Stimulated activated CD8-positive, alpha-beta memory T cell treated with anti-CD3 and anti-CD28 coated beads, Interleukin-7, amount 100 ng/mL, for 24 hours (primary cell): ENCODE data around the gene P2RY8.

ENCODE experiments used
- DNase-seq: peaks from one replicate; pipeline ENCODE4 v3.0.0-alpha.2; 2020; ENCODE audit warnings: low read depth

The P2RY8 gene

GRCh38 chrX:1417921-1418771, 118.8 kb downstream of the P2RY8 start:
- no peak for DNase-seq

DNA sequence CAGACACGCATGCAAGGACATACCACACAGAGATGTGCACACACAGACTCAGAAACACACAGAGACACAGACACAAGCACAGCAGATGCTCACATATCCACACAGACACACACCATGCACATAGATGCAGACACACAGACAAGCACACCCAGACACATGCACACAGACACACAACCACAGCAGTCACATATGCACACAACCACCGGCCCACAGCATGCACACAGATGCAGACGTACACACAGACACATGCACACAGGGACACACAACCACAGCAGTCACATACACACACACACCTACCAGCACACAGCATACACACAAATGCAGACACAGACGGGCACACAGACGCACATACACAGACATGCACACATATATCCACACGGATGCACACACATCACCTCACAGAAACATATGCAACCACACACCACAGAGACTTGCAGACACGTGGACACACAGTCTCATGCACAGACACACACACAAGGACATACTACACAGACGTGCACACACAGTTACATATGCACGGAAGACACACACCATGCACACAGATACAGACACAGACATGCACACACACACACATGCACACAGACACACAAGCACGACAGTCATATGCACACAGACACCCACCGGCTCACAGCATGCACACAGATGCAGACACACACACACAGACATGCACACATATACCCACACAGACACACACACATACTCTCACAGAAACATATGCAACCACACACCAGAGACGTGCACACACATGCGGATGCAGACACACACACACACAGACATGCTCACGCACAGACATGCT, 119.8 kb downstream of the P2RY8 start:
- DNase-seq: no peak

DNA sequence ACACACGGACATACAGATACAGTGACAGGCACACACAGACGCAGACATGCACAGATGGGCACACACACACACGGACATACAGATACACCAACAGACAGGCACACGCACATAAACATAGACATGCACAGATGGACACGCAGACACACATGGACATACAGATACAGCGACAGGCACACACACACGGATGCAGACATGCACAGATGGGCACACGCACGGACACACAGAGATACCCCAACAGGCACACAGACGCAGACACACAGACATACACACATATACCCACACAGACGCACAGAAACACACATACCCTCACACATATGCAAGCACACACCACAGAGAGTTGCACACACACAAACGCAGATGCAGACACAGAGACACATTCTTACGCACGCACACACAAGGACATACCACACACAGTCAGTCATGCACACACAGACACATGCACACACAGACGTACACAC, 120.6 kb downstream of the P2RY8 start:
- no peak for DNase-seq
